Mesenchymal stem cell (in vitro differentiated cells and primary cell): ENCODE measurements around the gene IWS1.

ENCODE experiments used
- DNase-seq: peaks from one replicate; pipeline ENCODE4 v3.0.0-alpha.2; 2013
- H2AFZ ChIP-seq: one replicate; pipeline ENCODE4 v1.6.1; 2013; ENCODE audit warnings: low read depth, mild to moderate bottlenecking, control low read depth, inconsistent platforms, low read length, moderate library complexity
- H2AK5ac ChIP-seq: 2 replicates; pipeline ENCODE4 v1.6.1; 2013; ENCODE audit warnings: low read length, moderate library complexity, mild to moderate bottlenecking, inconsistent platforms; ENCODE audit not compliant: severe bottlenecking
- H2BK120ac ChIP-seq: one replicate; pipeline ENCODE4 v1.6.1; 2013; ENCODE audit warnings: low read depth, mild to moderate bottlenecking, inconsistent platforms, low read length, moderate library complexity
- H2BK12ac ChIP-seq, 2 experiments: one replicate each; pipeline ENCODE4 v1.6.1; 2013; ENCODE audit warnings: inconsistent platforms in 2 of 2, low read length in 2 of 2, mild to moderate bottlenecking in 2 of 2, moderate library complexity in 2 of 2, control low read depth in 1 of 2
- H2BK15ac ChIP-seq: one replicate; pipeline ENCODE4 v1.6.1; 2013; ENCODE audit warnings: mild to moderate bottlenecking, low read depth, inconsistent platforms; ENCODE audit not compliant: poor library complexity, severe bottlenecking
- H2BK5ac ChIP-seq: 2 replicates; pipeline ENCODE4 v1.6.1; 2013; ENCODE audit warnings: low read depth, mild to moderate bottlenecking, low read length, control low read depth, inconsistent platforms; ENCODE audit not compliant: poor library complexity, severe bottlenecking
- H3K14ac ChIP-seq, 2 experiments: one replicate each; pipeline ENCODE4 v1.6.1; 2013; ENCODE audit warnings: inconsistent platforms in 2 of 2, low read length in 2 of 2, control low read depth in 1 of 2, mild to moderate bottlenecking in 1 of 2, moderate library complexity in 1 of 2
- H3K18ac ChIP-seq, 2 experiments: one replicate each; pipeline ENCODE4 v1.6.1; 2013; ENCODE audit warnings: inconsistent platforms in 2 of 2, low read length in 2 of 2, control low read depth in 1 of 2, low read depth in 1 of 2, mild to moderate bottlenecking in 1 of 2
- H3K23ac ChIP-seq, 2 experiments: one replicate each; pipeline ENCODE4 v1.6.1; 2013; ENCODE audit warnings: inconsistent platforms in 2 of 2, low read length in 2 of 2, mild to moderate bottlenecking in 2 of 2, moderate library complexity in 2 of 2, control low read depth in 1 of 2
- H3K27ac ChIP-seq: 2 replicates; pipeline ENCODE4 v1.5.1; 2013; ENCODE audit warnings: mild to moderate bottlenecking, moderate library complexity, low read length, control low read depth, inconsistent platforms; ENCODE audit not compliant: poor library complexity, severe bottlenecking
- H3K27me3 ChIP-seq, 2 experiments: 2 replicates each; pipeline versions ENCODE4 v1.6.1 to v1.7.0; 2013; ENCODE audit warnings: low read length in 2 of 2, mild to moderate bottlenecking in 2 of 2, moderate library complexity in 2 of 2, control low read depth in 1 of 2, inconsistent platforms in 1 of 2; ENCODE audit not compliant: control insufficient read depth in 1 of 2, insufficient read depth in 1 of 2
- H3K36me3 ChIP-seq, 2 experiments: 2 replicates each; pipeline versions ENCODE4 v1.6.1 to v1.7.0; 2013; ENCODE audit warnings: low read length in 2 of 2, control low read depth in 1 of 2, inconsistent platforms in 1 of 2, low read depth in 1 of 2, mild to moderate bottlenecking in 1 of 2; ENCODE audit not compliant: insufficient read depth in 2 of 2, control insufficient read depth in 1 of 2
- H3K4ac ChIP-seq, 2 experiments: one replicate each; pipeline ENCODE4 v1.6.1; 2013; ENCODE audit warnings: inconsistent platforms in 2 of 2, low read length in 2 of 2, mild to moderate bottlenecking in 2 of 2, moderate library complexity in 2 of 2, control low read depth in 1 of 2, low read depth in 1 of 2
- H3K4me1 ChIP-seq: 2 replicates; pipeline ENCODE4 v1.6.1; 2013; ENCODE audit warnings: low read depth, low read length, control low read depth; ENCODE audit not compliant: control insufficient read depth, insufficient read depth
- H3K4me2 ChIP-seq: 2 replicates; pipeline ENCODE4 v1.6.1; 2013; ENCODE audit warnings: low read length, mild to moderate bottlenecking, inconsistent platforms; ENCODE audit not compliant: poor library complexity, severe bottlenecking
- H3K4me3 ChIP-seq, 2 experiments: 2 replicates each; pipeline versions ENCODE4 v1.5.1 to v1.7.0; 2013; ENCODE audit warnings: low read length in 2 of 2, mild to moderate bottlenecking in 2 of 2, control low read depth in 1 of 2, low read depth in 1 of 2; ENCODE audit not compliant: insufficient read depth in 1 of 2
- H3K79me1 ChIP-seq: replicated peaks from 2 replicates; pipeline ENCODE4 v1.6.1; 2013; ENCODE audit warnings: mild to moderate bottlenecking, control low read depth, low read length, inconsistent platforms; ENCODE audit not compliant: poor library complexity, severe bottlenecking
- H3K9ac ChIP-seq: 2 replicates; pipeline ENCODE4 v1.7.0; 2013; ENCODE audit warnings: mild to moderate bottlenecking, low read length, moderate library complexity
- H3K9me3 ChIP-seq: 2 replicates; pipeline ENCODE4 v1.7.0; 2013; ENCODE audit warnings: mild to moderate bottlenecking, low read length; ENCODE audit not compliant: control insufficient read depth
- H4K8ac ChIP-seq: one replicate; pipeline ENCODE4 v1.6.1; 2013; ENCODE audit warnings: inconsistent platforms, mild to moderate bottlenecking, low read length, moderate library complexity
- H4K91ac ChIP-seq: one replicate; pipeline ENCODE4 v1.6.1; 2013; ENCODE audit warnings: mild to moderate bottlenecking, low read length, inconsistent platforms
- WGBS: methylation state at CpG from one replicate; pipeline ENCODE4 v1.1.7; 2013; ENCODE audit warnings: mixed read lengths; 5-methylcytosine and 5-hydroxymethylcytosine counted together

Gene IWS1

GRCh38 chr2:127523269-127523939, 2.9 kb downstream of the IWS1 start:
- Histone ChIP-seq H3K27me3 (no peaks in the 10 kb centered on the region), H3K23ac (no peak overlapping the region), H3K9ac (no peak overlapping the region), H3K4me1 (peaks cover 5% of the 10 kb centered on the region), H4K91ac (no peak overlapping the region), H3K27ac (no peak overlapping the region), H3K4me2 (no peak overlapping the region), H2AK5ac (no peak overlapping the region), H2BK15ac (no peak overlapping the region), H4K8ac (no peak overlapping the region), H3K79me1 (no peaks in the 10 kb centered on the region), H3K14ac (no peak overlapping the region), H3K9me3 (no peaks in the 10 kb centered on the region), H3K4ac (no peak overlapping the region), H2BK5ac (no peak overlapping the region), H2BK12ac (no peak overlapping the region), H2AFZ (no peak overlapping the region), H3K4me3 (no peak overlapping the region), H2BK120ac (no peak overlapping the region), H3K36me3 (peaks cover 6 to 45% of the 10 kb centered on the region in 2 experiments), H3K18ac (no peak overlapping the region)
- no peak for DNase-seq
- WGBS, result 98% methylated on average over 4 of the region's 8 CpGs

GRCh38 chr2:127520424-127520823, 5.9 kb downstream of the IWS1 start:
- Histone ChIP-seq H2BK12ac (no peak overlapping the region), H2BK120ac (no peak overlapping the region), H4K91ac (no peak overlapping the region), H3K4me3 (no peak overlapping the region), H4K8ac (no peak overlapping the region), H2BK15ac (no peak overlapping the region), H3K9ac (no peak overlapping the region), H3K4me1 (peaks cover 6% of the 10 kb centered on the region), H3K9me3 (no peaks in the 10 kb centered on the region), H2AK5ac (no peak overlapping the region), H3K23ac (no peak overlapping the region), H2AFZ (no peak overlapping the region), H3K27ac (no peak overlapping the region), H3K4me2 (no peak overlapping the region), H3K27me3 (no peaks in the 10 kb centered on the region), H3K14ac (no peak overlapping the region), H3K79me1 (no peaks in the 10 kb centered on the region), H3K36me3 (peaks cover 21 to 58% of the 10 kb centered on the region in 2 experiments), H2BK5ac (no peak overlapping the region), H3K18ac (no peak overlapping the region), H3K4ac (no peak overlapping the region)
- no peak for DNase-seq
- no CpG with 5 or more reads among the region's 4 CpGs for WGBS

- no peak overlapping the region for H2BK12ac ChIP-seq
- no peak overlapping the region for H3K9ac ChIP-seq
- H3K14ac ChIP-seq, result no peak overlapping the region
- H3K4me1 ChIP-seq, result peaks cover 5% of the 10 kb centered on the region
- no peak overlapping the region for H3K4ac ChIP-seq
- H4K91ac ChIP-seq, result no peak overlapping the region
- no peaks in the 10 kb centered on the region for H3K9me3 ChIP-seq
- no peak overlapping the region for H2AK5ac ChIP-seq
- H3K18ac ChIP-seq, result no peak overlapping the region
- H2AFZ ChIP-seq, result no peak overlapping the region
- H4K8ac ChIP-seq, result no peak overlapping the region
- H3K4me2 ChIP-seq, result no peak overlapping the region
- peaks cover 7% of the 10 kb centered on the region for H3K79me1 ChIP-seq
- no peak overlapping the region for H2BK15ac ChIP-seq
- H3K27me3 ChIP-seq, result no peaks in the 10 kb centered on the region
- H2BK5ac ChIP-seq, result no peak overlapping the region
- peaks cover 26 to 57% of the 10 kb centered on the region in 2 experiments for H3K36me3 ChIP-seq
- H2BK120ac ChIP-seq, result no peak overlapping the region
- no CpG with 5 or more reads among the region's 2 CpGs for WGBS
- no peak overlapping the region for H3K27ac ChIP-seq
- H3K4me3 ChIP-seq, result no peak overlapping the region
- DNase-seq, result no peak
- no peak overlapping the region for H3K23ac ChIP-seq
Measured at GRCh38 chr2:127517465-127517864, 8.8 kb downstream of the IWS1 start.

GRCh38 chr2:127516041-127516762, 10.1 kb downstream of the IWS1 start:
- 98% methylated on average over 7 of the region's 14 CpGs for WGBS
- Histone ChIP-seq H3K9ac (peak overlapping the region; percentile 91), H3K18ac (no peak overlapping the region)

More at GRCh38 chr2:127516041-127516762, 10.1 kb downstream of the IWS1 start:
- no peak overlapping the region for H3K27ac ChIP-seq
- no peak overlapping the region for H2BK5ac ChIP-seq
- no peak overlapping the region for H2BK120ac ChIP-seq
- H4K8ac ChIP-seq, result no peak overlapping the region
- no peak overlapping the region for H3K14ac ChIP-seq
- no peaks in the 10 kb centered on the region for H3K27me3 ChIP-seq
- H3K4me1 ChIP-seq, result peaks cover 5% of the 10 kb centered on the region
- H2BK15ac ChIP-seq, result no peak overlapping the region
- no peak overlapping the region for H3K23ac ChIP-seq
- no peak overlapping the region for H2BK12ac ChIP-seq
- H2AK5ac ChIP-seq, result no peak overlapping the region
- H3K9me3 ChIP-seq, result no peaks in the 10 kb centered on the region
- no peak overlapping the region for H2AFZ ChIP-seq
- H3K79me1 ChIP-seq, result peaks cover 9% of the 10 kb centered on the region
- H4K91ac ChIP-seq, result no peak overlapping the region
- H3K4me3 ChIP-seq, result peak overlapping the region in 1 of 2 experiments; percentile 43
- H3K36me3 ChIP-seq, result peaks cover 26 to 48% of the 10 kb centered on the region in 2 experiments
- DNase-seq, result no peak
- no peak overlapping the region for H3K4ac ChIP-seq
- no peak overlapping the region for H3K4me2 ChIP-seq
